T-cell (primary cell): ENCODE measurements around the gene BCR. TPM values are rescaled to one million over a fixed set of nuclear protein-coding genes. Genes with fewer than 3 reads are reported as not detected.
A peak's percentile ranks its signal among the peaks of the same experiment; 100 is the strongest.

ENCODE experiments used
- ATAC-seq, 4 experiments: fragments of 200-7000 bp in 3 of 4; fragments of 150-1000 bp in 1 of 4; cut with Tn5 transposase; replicated peaks in 1 of 4; 1 replicate in 3 of 4; 2 replicates in 1 of 4; pipeline ENCODE4 v1.10.0; 2021; ENCODE audit warnings: moderate library complexity in 3 of 4, mild to moderate bottlenecking in 2 of 4, moderate number of reproducible peaks in 1 of 4
- CTCF ChIA-PET, 2 donors: fragments of 300-600 bp; sonication (Branson Sonifier 250); formaldehyde crosslinking; loops; one replicate each; lab custom pipeline; 2022; ENCODE audit warnings: antibody characterized with exemption in 2 of 2; lab: Charles Lee
- POLR2A ChIA-PET, 2 donors: fragments of 300-600 bp; sonication (Branson Sonifier 250); formaldehyde crosslinking; loops; one replicate each; lab custom pipeline; 2022; ENCODE audit warnings: antibody characterized with exemption in 2 of 2; lab: Charles Lee
- DNase-seq, 35 experiments: peaks; one replicate each; pipeline versions ENCODE4 v3.0.0 to v3.0.0-alpha.2; 2013 to 2023
- H3K27ac ChIP-seq: one replicate; pipeline ENCODE4 v1.5.1; 2013; ENCODE audit warnings: low read length
- H3K27me3 ChIP-seq, 2 experiments: replicated peaks in 1 of 2; 1 replicate in 1 of 2; 2 replicates in 1 of 2; pipeline versions ENCODE4 v1.6.1 to v1.7.0; 2013; ENCODE audit warnings: low read length in 1 of 2, mixed read lengths in 1 of 2; ENCODE audit not compliant: control insufficient read depth in 2 of 2, insufficient read depth in 2 of 2; ENCODE audit errors: extremely low read depth in 1 of 2
- H3K36me3 ChIP-seq, 2 donors: 1 replicate in 1 of 2; 2 replicates in 1 of 2; pipeline versions ENCODE4 v1.6.1 to v1.7.0; 2013; ENCODE audit warnings: low read length in 1 of 2; ENCODE audit not compliant: control insufficient read depth in 2 of 2, insufficient read depth in 1 of 2; ENCODE audit errors: extremely low read depth in 1 of 2
- H3K4me1 ChIP-seq, 2 experiments: 1 replicate in 1 of 2; 2 replicates in 1 of 2; pipeline versions ENCODE4 v1.6.1 to v1.7.0; 2013; ENCODE audit warnings: low read length in 2 of 2, mixed read lengths in 1 of 2; ENCODE audit not compliant: insufficient read depth in 2 of 2, control insufficient read depth in 1 of 2; ENCODE audit errors: extremely low read depth in 1 of 2
- H3K4me3 ChIP-seq, 2 donors: 1 replicate in 1 of 2; 2 replicates in 1 of 2; pipeline versions ENCODE4 v1.5.1 to v1.7.0; 2013; ENCODE audit warnings: mild to moderate bottlenecking in 2 of 2, low read length in 1 of 2, moderate library complexity in 1 of 2; ENCODE audit not compliant: control insufficient read depth in 1 of 2; ENCODE audit errors: extremely low read depth in 1 of 2
- H3K9me3 ChIP-seq: 2 replicates; pipeline ENCODE4 v1.7.0; 2013
- H3K27ac Mint-ChIP-seq, 2 donors: one replicate each; pipeline ENCODE4 v1.8.0; 2020 to 2021; ENCODE audit warnings: mild to moderate bottlenecking in 2 of 2, mixed read lengths in 2 of 2
- H3K27me3 Mint-ChIP-seq, 2 donors: one replicate each; pipeline ENCODE4 v1.8.0; 2021 to 2022; ENCODE audit warnings: mixed read lengths in 2 of 2
- H3K36me3 Mint-ChIP-seq: one replicate; pipeline ENCODE4 v1.8.0; 2021; ENCODE audit warnings: mixed read lengths
- H3K4me1 Mint-ChIP-seq, 3 donors: one replicate each; pipeline ENCODE4 v1.8.0; 2020 to 2022; ENCODE audit warnings: mixed read lengths in 3 of 3, mild to moderate bottlenecking in 1 of 3
- H3K4me3 Mint-ChIP-seq, 3 donors: one replicate each; pipeline ENCODE4 v1.8.0; 2020 to 2022; ENCODE audit warnings: mild to moderate bottlenecking in 3 of 3, mixed read lengths in 3 of 3, moderate library complexity in 3 of 3
- H3K9me3 Mint-ChIP-seq, 3 donors: one replicate each; pipeline ENCODE4 v1.8.0; 2020 to 2022; ENCODE audit warnings: mixed read lengths in 3 of 3
- WGBS: methylation state at CpG from one replicate; pipeline ENCODE4 v1.1.5; 2013; ENCODE audit warnings: missing lambda C conversion rate; ENCODE audit not compliant: insufficient coverage; 5-methylcytosine and 5-hydroxymethylcytosine counted together
- total RNA-seq, 35 experiments: library from RNA in 6 of 35; stranded (reverse) in 6 of 35; fragments of 120-200 nt in 1 of 35; gene quantifications; one replicate each; pipeline versions ENCODE4 v1.2.1 to v1.2.4 and lab custom pipeline; 2013 to 2026

Gene BCR
- total RNA-seq, 5 donors from 2014 or later (not counting 1 experiment from before 2014, with no cell fraction given) = 74.6 to 103 (median 85.5) TPM

GRCh38 chr22:23187871-23188700 lies 7.8 kb downstream of the BCR start:
- ChIA-PET CTCF (interaction anchor here in 1 of 2 donors (0.6 kb wide), 1 partner anchor 10 kb away, joined by 5 read pairs; no protein-coding TSS in a partner anchor), POLR2A (no interaction called here)
- no peak for ATAC-seq
- Mint-ChIP-seq H3K4me1 (peaks cover 78 to 81% (median 80%) of the 10 kb centered on the region in 3 donors), H3K27ac (peak overlapping the region; percentile 24 to 31), H3K9me3 (no peaks in the 10 kb centered on the region), H3K27me3 (no peaks in the 10 kb centered on the region), H3K4me3 (no peak overlapping the region), H3K36me3 (peaks cover 27% of the 10 kb centered on the region)
- H3K9me3 ChIP-seq = no peaks in the 10 kb centered on the region
- 90% methylated on average over 6 of the region's 7 CpGs for WGBS
- peaks cover 5 to 19% of the 10 kb centered on the region in 2 donors for H3K36me3 ChIP-seq
- no peak for DNase-seq
- no peak overlapping the region for H3K27ac ChIP-seq
- H3K4me1 ChIP-seq = peaks cover 7 to 55% of the 10 kb centered on the region in 2 experiments
- H3K4me3 ChIP-seq = no peak overlapping the region
- no peaks in the 10 kb centered on the region for H3K27me3 ChIP-seq

GRCh38 chr22:23190526-23190925 lies 10.2 kb downstream of the BCR start:
- 100% methylated on average over 3 of the region's 9 CpGs for WGBS
- Mint-ChIP-seq H3K4me3 (no peak overlapping the region), H3K4me1 (peaks cover 64 to 69% (median 64%) of the 10 kb centered on the region in 3 donors), H3K9me3 (no peaks in the 10 kb centered on the region), H3K36me3 (peaks cover 27% of the 10 kb centered on the region), H3K27ac (no peak overlapping the region), H3K27me3 (no peaks in the 10 kb centered on the region)
- H3K36me3 ChIP-seq = peaks cover 13 to 21% of the 10 kb centered on the region in 2 donors
- H3K27ac ChIP-seq = no peak overlapping the region
- no peak for DNase-seq
- peaks cover 2 to 37% of the 10 kb centered on the region in 2 experiments for H3K4me1 ChIP-seq
- CTCF ChIA-PET = interaction anchor here in 1 of 2 donors (1.1 kb wide), 1 partner anchor 13 kb away, joined by 3 read pairs; no protein-coding TSS in a partner anchor
- no peak overlapping the region for H3K4me3 ChIP-seq
- no peaks in the 10 kb centered on the region for H3K9me3 ChIP-seq
- ATAC-seq = no peak
- POLR2A ChIA-PET = no interaction called here
- no peaks in the 10 kb centered on the region for H3K27me3 ChIP-seq

DNA sequence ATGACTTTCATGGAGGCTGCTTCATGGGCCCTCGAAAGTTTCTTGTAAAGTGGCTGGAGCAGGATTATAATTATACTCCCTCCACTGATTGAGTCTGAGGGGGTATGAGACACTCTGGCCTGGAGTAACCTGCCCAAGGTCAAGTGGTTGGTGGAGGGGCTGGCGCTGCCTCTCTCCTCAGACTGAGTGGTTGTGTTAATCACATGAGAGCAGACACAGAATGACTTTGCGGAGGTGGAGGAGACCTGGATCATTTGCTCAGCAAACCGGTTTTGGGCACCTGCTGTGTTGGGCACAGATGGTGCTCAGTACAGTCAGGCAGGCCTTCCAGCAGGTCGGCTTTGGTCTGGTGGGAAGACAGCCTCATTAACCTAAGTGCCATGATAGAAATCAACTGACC lies 11.8 kb downstream of the BCR start:
- Histone ChIP-seq H3K27me3 (no peaks in the 10 kb centered on the region), H3K4me3 (no peak overlapping the region), H3K9me3 (no peaks in the 10 kb centered on the region), H3K27ac (no peak overlapping the region), H3K36me3 (peaks cover 13 to 21% of the 10 kb centered on the region in 2 donors), H3K4me1 (peaks cover 2 to 34% of the 10 kb centered on the region in 2 experiments)
- Mint-ChIP-seq H3K9me3 (no peaks in the 10 kb centered on the region), H3K36me3 (peaks cover 23% of the 10 kb centered on the region), H3K4me1 (peaks cover 48 to 66% (median 61%) of the 10 kb centered on the region in 3 donors), H3K27me3 (no peaks in the 10 kb centered on the region), H3K4me3 (no peak overlapping the region), H3K27ac (no peak overlapping the region)
- ChIA-PET CTCF (no interaction called here), POLR2A (no interaction called here)
- ATAC-seq = no peak
- DNase-seq = no peak
- 72% methylated on average over 4 of the region's 5 CpGs for WGBS

DNA sequence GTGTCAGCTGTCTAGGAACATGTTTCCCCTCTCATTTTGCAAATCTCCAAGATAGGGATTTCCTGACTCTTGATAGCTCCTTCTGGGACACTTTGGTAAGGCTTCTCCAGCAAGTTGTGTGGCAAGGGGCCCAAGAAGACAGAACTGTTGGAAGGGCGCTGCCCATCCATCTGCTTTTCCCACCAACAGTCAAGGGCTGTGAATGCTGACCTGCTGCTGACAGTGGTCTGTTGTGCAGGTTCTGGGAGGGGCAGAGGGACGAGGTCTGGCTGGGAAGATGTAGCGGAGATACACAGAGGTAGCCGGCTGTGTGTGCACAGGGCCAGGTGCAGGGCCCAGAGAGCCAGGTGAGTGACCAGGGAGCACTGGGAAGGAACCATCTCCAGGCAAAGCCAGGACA lies 12.2 kb downstream of the BCR start:
- H3K27me3 ChIP-seq = no peaks in the 10 kb centered on the region
- peaks cover 2 to 31% of the 10 kb centered on the region in 2 experiments for H3K4me1 ChIP-seq
- Mint-ChIP-seq H3K36me3 (peaks cover 21% of the 10 kb centered on the region), H3K27ac (peak overlapping the region; percentile 16 to 34), H3K4me1 (peaks cover 47 to 65% (median 59%) of the 10 kb centered on the region in 3 donors), H3K9me3 (no peaks in the 10 kb centered on the region), H3K27me3 (no peaks in the 10 kb centered on the region), H3K4me3 (no peak overlapping the region)
- 95% methylated on average over 3 of the region's 4 CpGs for WGBS
- CTCF ChIA-PET = no interaction called here
- POLR2A ChIA-PET = no interaction called here
- no peak overlapping the region for H3K27ac ChIP-seq
- no peak overlapping the region for H3K4me3 ChIP-seq
- peaks cover 13 to 20% of the 10 kb centered on the region in 2 donors for H3K36me3 ChIP-seq
- no peaks in the 10 kb centered on the region for H3K9me3 ChIP-seq
- DNase-seq = no peak
- no peak for ATAC-seq

DNA sequence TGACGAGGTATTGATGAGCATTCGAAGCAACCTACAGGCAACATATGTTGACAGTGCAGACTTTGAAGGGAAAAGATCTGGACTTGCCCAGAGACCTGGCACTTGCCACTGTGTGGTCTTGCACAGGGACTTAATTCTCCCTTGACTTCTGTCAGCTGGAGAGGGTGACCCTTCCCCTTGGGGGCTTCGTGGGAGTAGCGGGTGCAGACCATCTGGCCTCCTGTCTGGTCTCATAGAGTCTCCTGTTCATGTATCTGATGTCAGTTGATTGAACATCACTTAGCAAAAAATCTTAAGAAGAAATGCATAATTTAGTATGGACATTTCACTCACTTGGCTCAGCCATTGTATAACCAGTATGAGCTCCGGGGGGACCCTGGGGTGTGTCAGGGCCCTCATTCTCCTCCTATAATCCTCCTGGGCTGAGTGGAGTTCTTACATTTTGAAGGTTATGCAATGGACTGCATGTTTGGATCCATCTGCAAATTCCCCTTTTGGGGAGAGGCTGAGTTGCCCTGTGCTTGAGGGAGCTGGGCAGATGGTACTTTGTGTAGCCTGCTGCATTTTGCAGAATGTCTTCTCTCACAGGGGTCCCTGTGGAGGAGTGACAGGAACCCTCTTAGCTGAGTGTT lies 13.0 kb downstream of the BCR start:
- H3K4me1 ChIP-seq = peaks cover 2 to 32% of the 10 kb centered on the region in 2 experiments
- H3K4me3 Mint-ChIP-seq = no peak overlapping the region
- CTCF ChIA-PET = no interaction called here

DNA sequence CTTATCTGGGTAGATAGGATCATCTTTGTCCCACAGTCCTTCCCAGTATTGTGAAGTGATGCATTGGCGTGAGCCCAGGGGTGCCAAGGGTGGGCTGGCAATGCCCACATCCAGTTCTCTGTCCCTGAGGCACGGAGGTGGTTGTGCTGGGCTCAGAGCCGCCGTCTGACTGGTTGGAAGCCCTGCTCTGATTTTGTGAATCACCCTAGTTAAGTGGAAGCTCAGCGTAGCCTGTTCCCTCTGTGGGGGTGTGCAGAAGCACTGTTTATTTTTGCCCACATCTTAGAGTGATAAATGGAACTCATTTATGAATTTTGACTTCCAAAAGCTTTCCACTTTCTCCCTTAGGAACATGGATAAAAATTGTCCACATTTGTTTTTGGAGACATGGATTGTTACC lies 13.6 kb downstream of the BCR start:
- no peak overlapping the region for H3K27ac Mint-ChIP-seq
- POLR2A ChIA-PET = no interaction called here
- Histone ChIP-seq H3K27ac (no peak overlapping the region), H3K4me3 (no peak overlapping the region), H3K9me3 (no peaks in the 10 kb centered on the region), H3K36me3 (peaks cover 12 to 13% of the 10 kb centered on the region in 2 donors), H3K27me3 (no peaks in the 10 kb centered on the region), H3K4me1 (peaks cover 2 to 36% of the 10 kb centered on the region in 2 experiments)
- CTCF ChIA-PET = no interaction called here
- no peak for DNase-seq
- no peak overlapping the region for H3K4me3 Mint-ChIP-seq
- H3K4me1 Mint-ChIP-seq = peaks cover 53 to 67% (median 61%) of the 10 kb centered on the region in 3 donors
- H3K36me3 Mint-ChIP-seq = peaks cover 20% of the 10 kb centered on the region
- H3K9me3 Mint-ChIP-seq = no peaks in the 10 kb centered on the region
- no peaks in the 10 kb centered on the region for H3K27me3 Mint-ChIP-seq
- ATAC-seq = no peak
- 91% methylated on average over 4 of the region's 5 CpGs for WGBS

More for the DNA sequence above, 13.0 kb downstream of the BCR start:
- Histone ChIP-seq H3K27ac (no peak overlapping the region), H3K9me3 (no peaks in the 10 kb centered on the region), H3K36me3 (peaks cover 13% of the 10 kb centered on the region in 2 donors), H3K27me3 (no peaks in the 10 kb centered on the region), H3K4me3 (no peak overlapping the region)
- Mint-ChIP-seq H3K9me3 (no peaks in the 10 kb centered on the region), H3K4me1 (peaks cover 48 to 63% (median 57%) of the 10 kb centered on the region in 3 donors), H3K27me3 (no peaks in the 10 kb centered on the region), H3K36me3 (peaks cover 17% of the 10 kb centered on the region), H3K27ac (peak overlapping the region; percentile 19 to 61)
- no peak for ATAC-seq
- DNase-seq = no peak
- POLR2A ChIA-PET = no interaction called here
- WGBS = 86% methylated on average over 1 of the region's 5 CpGs
